GF-D8 (cell line): ENCODE data around the gene ADAMTSL2.

ENCODE experiments used
- DNase-seq: peaks from one replicate; lab custom pipeline; 2025; lab: John Stamatoyannopoulos, UW

The ADAMTSL2 gene

GRCh38 chr9:133606708-133607025 is 72.2 kb downstream of the ADAMTSL2 start:
- no peak for DNase-seq

GRCh38 chr9:133607381-133607780 is 72.9 kb downstream of the ADAMTSL2 start:
- DNase-seq = no peak

- no peak for DNase-seq
Measured at GRCh38 chr9:133607976-133608375, 73.5 kb downstream of the ADAMTSL2 start.

GRCh38 chr9:133608382-133608781 is 73.9 kb downstream of the ADAMTSL2 start:
- no peak for DNase-seq

- DNase-seq = no peak
Measured at GRCh38 chr9:133608889-133609288, 74.4 kb downstream of the ADAMTSL2 start.

GRCh38 chr9:133609311-133610098 is 75.0 kb downstream of the ADAMTSL2 start, which contains the start of gene FAM163B:
Gene FAM163B (minus strand): TSS chr9:133609389. CDS start chr9:133580223, 29,166 bp downstream.
- no peak for DNase-seq

GRCh38 chr9:133610845-133611244 is 76.3 kb downstream of the ADAMTSL2 start:
- DNase-seq = no peak

GRCh38 chr9:133612051-133612450 is 77.5 kb downstream of the ADAMTSL2 start:
- no peak for DNase-seq

- DNase-seq = no peak
Measured at GRCh38 chr9:133612816-133613215, 78.3 kb downstream of the ADAMTSL2 start.

- DNase-seq = no peak
Measured at GRCh38 chr9:133613432-133613831, 78.9 kb downstream of the ADAMTSL2 start.

- no peak for DNase-seq
Measured at GRCh38 chr9:133614056-133614455, 79.6 kb downstream of the ADAMTSL2 start.

- no peak for DNase-seq
Measured at GRCh38 chr9:133614678-133615077, 80.2 kb downstream of the ADAMTSL2 start.

GRCh38 chr9:133615186-133615585 is 80.7 kb downstream of the ADAMTSL2 start:
- DNase-seq = no peak

GRCh38 chr9:133615606-133616188 is 81.2 kb downstream of the ADAMTSL2 start:
- no peak for DNase-seq

GRCh38 chr9:133616643-133617405 is 82.3 kb downstream of the ADAMTSL2 start:
- DNase-seq = no peak

- DNase-seq = no peak
Measured at GRCh38 chr9:133618726-133619125, 84.2 kb downstream of the ADAMTSL2 start.

- DNase-seq = no peak
Measured at GRCh38 chr9:133619791-133620190, 85.3 kb downstream of the ADAMTSL2 start.

GRCh38 chr9:133621725-133622267 is 87.3 kb downstream of the ADAMTSL2 start:
- no peak for DNase-seq

GRCh38 chr9:133622555-133622954 is 88.1 kb downstream of the ADAMTSL2 start:
- DNase-seq = no peak
